PC-3 (cell line): ENCODE data around the gene KCNJ5.

Source experiments
- EZH2 ChIP-seq: fragments of 300-600 bp; sonication (generic); IDR thresholded peaks from one replicate; pipeline ENCODE4 v1.6.1; 2017; ENCODE audit warnings: antibody characterized with exemption, mild to moderate bottlenecking, low read length; ENCODE audit not compliant: unreplicated experiment
- TF ChIP-seq, protein P1 (sequence below): fragments of 300-600 bp; sonication (generic); conservative IDR thresholded peaks from 2 replicates; pipeline ENCODE4 v1.5.1; 2017; ENCODE audit warnings: antibody characterized with exemption, low read depth, mild to moderate bottlenecking, low read length

DNA sequence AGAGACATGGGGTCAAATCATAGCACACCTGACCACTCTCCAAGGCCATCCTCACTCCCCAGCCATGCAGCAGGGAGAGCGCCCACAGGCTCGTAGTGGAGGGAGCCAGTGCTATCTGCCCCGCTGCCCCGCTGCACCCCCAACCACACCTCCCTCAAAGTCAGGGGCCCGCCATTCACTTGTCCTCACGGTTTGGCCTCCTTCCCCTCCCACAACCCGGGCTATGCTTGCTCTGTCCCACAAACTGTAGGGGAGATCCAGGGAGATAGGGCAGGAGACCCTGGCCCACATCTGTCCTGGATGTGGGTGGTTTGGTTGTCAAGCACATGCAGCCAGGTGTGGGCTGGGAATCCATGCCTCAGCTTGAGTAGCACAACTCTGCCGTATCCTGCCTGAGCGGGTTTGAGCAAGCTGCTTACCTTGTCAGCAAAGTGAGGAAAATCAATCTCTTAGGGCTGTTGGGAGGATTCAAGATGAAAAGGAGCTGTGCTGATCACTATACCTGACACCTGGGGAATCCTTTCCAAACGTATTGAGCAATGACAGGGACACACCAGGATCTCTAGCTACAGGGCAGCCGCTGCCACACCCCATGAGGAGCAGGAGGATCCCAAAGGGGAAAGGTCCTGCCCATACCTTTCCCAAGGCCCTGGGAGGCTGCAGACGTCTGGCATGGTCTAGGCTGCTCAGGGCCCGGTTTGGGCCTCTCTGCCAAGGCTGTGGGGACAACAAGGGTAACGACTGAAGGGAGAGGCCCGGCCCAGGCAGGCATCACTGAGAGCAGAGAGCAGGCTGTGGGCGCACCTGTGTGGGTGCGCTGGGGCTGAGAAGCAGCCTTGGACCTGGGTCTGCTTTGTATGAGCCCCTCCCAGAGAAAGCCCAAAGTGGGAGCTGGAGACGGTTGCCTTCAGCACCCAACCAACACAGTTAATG is 23.3 kb downstream of the KCNJ5 start:
- TF ChIP-seq, protein P1, sequence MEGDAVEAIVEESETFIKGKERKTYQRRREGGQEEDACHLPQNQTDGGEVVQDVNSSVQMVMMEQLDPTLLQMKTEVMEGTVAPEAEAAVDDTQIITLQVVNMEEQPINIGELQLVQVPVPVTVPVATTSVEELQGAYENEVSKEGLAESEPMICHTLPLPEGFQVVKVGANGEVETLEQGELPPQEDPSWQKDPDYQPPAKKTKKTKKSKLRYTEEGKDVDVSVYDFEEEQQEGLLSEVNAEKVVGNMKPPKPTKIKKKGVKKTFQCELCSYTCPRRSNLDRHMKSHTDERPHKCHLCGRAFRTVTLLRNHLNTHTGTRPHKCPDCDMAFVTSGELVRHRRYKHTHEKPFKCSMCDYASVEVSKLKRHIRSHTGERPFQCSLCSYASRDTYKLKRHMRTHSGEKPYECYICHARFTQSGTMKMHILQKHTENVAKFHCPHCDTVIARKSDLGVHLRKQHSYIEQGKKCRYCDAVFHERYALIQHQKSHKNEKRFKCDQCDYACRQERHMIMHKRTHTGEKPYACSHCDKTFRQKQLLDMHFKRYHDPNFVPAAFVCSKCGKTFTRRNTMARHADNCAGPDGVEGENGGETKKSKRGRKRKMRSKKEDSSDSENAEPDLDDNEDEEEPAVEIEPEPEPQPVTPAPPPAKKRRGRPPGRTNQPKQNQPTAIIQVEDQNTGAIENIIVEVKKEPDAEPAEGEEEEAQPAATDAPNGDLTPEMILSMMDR = no peak
- no peak for TF ChIP-seq EZH2
